WTC11 (cell line): ENCODE measurements around the gene TBCE.

Experiments
- CTCF ChIP-seq: fragments of 200-600 bp; IDR thresholded peaks from 2 replicates; pipeline ENCODE4 v1.8.0; 2022; ENCODE audit warnings: antibody characterized with exemption
- HMGXB4 ChIP-seq: sonication (generic); formaldehyde crosslinking; IDR thresholded peaks from 2 replicates; pipeline ENCODE4 v1.8.1; 2023; ENCODE audit warnings: mild to moderate bottlenecking, moderate library complexity, missing genetic modification reagents
- JUN ChIP-seq: sonication (generic); formaldehyde crosslinking; IDR thresholded peaks from 2 replicates; pipeline ENCODE4 v1.8.0; 2023; ENCODE audit warnings: mild to moderate bottlenecking, missing genetic modification reagents
- PREB ChIP-seq: sonication (generic); formaldehyde crosslinking; IDR thresholded peaks from 2 replicates; pipeline ENCODE4 v1.8.1; 2022; ENCODE audit warnings: mild to moderate bottlenecking, missing genetic modification reagents, moderate library complexity, borderline replicate concordance
- USF2 ChIP-seq: sonication (generic); formaldehyde crosslinking; IDR thresholded peaks from 2 replicates; pipeline ENCODE4 v1.8.1; 2023; ENCODE audit warnings: mild to moderate bottlenecking, missing genetic modification reagents, moderate library complexity
- ZNF416 ChIP-seq: fragments of 250-450 bp; sonication (Bioruptor Pico); IDR thresholded peaks from 2 replicates; pipeline ENCODE4 v1.9.0; 2021; ENCODE audit warnings: mild to moderate bottlenecking, inconsistent platforms
- ZNF532 ChIP-seq: fragments of 250-450 bp; sonication (Bioruptor Pico); IDR thresholded peaks from 2 replicates; pipeline ENCODE4 v1.9.0; 2021; ENCODE audit warnings: mild to moderate bottlenecking, borderline replicate concordance
- TF ChIP-seq, protein P1 (sequence below): fragments of 250-450 bp; sonication (Bioruptor Pico); IDR thresholded peaks from 2 replicates; pipeline ENCODE4 v1.9.0; 2021; ENCODE audit warnings: moderate library complexity, mild to moderate bottlenecking, inconsistent platforms, borderline replicate concordance
- TF ChIP-seq, protein P2 (sequence below): sonication (generic); formaldehyde crosslinking; IDR thresholded peaks from 2 replicates; pipeline ENCODE4 v1.8.0; 2022; ENCODE audit warnings: mild to moderate bottlenecking, missing genetic modification reagents

DNA sequence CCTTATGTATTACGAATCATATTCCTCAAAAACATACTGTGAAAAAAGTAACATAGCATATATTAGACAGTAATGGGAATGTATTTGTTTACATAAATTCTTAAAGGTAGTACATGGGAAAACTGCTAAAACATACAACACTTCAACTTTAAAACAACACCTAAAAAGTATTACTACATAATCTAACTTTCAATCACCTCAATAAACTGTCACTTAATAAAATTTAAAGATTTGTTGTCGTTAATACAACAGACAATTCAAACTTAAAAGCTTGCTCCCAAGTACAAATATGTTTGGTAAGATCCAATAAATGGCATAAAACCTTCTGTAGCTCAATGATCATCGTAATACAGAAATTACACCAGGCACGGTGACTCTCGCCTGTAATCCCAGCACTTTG, 42.9 kb upstream of the TBCE start:
- TF ChIP-seq ZNF532 (CRISPR knock-in tag) (no peak), CTCF (no peak), ZNF416 (CRISPR knock-in tag) (no peak), USF2 (CRISPR knock-in tag) (no peak), HMGXB4 (CRISPR knock-in tag) (no peak), JUN (CRISPR knock-in tag) (no peak), PREB (CRISPR knock-in tag) (no peak)
- TF ChIP-seq, protein P1, sequence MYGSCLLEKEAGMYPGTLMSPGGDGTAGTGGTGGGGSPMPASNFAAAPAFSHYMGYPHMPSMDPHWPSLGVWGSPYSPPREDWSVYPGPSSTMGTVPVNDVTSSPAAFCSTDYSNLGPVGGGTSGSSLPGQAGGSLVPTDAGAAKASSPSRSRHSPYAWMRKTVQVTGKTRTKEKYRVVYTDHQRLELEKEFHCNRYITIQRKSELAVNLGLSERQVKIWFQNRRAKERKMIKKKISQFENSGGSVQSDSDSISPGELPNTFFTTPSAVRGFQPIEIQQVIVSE (CRISPR knock-in tag) = no peak
- TF ChIP-seq, protein P2, sequence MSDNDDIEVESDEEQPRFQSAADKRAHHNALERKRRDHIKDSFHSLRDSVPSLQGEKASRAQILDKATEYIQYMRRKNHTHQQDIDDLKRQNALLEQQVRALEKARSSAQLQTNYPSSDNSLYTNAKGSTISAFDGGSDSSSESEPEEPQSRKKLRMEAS (CRISPR knock-in tag) = no peak
